SK-N-SH treated with all-trans-retinoic acid at 6 μM for 48 hours (cell line): ENCODE results near the gene RNF138.

Experiments
- ATAC-seq: fragments of 200-7000 bp; cut with Tn5 transposase; 3 replicates; pipeline ENCODE4 v1.9.1; 2020; ENCODE audit warnings: mild to moderate bottlenecking, moderate library complexity
- ARNTL ChIP-seq: fragments of 450-650 bp; formaldehyde crosslinking; IDR thresholded peaks from 2 replicates; pipeline ENCODE4 v1.5.0; 2020; ENCODE audit warnings: low read depth, mild to moderate bottlenecking, moderate library complexity, borderline replicate concordance
- BACH2 ChIP-seq: fragments of 250-450 bp; sonication (Bioruptor Pico); IDR thresholded peaks from 2 replicates; pipeline ENCODE4 v1.9.0; 2021; ENCODE audit warnings: mild to moderate bottlenecking, borderline replicate concordance
- CREB5 ChIP-seq: fragments of 250-450 bp; sonication (Bioruptor Pico); IDR thresholded peaks from 2 replicates; pipeline ENCODE4 v1.5.1; 2020; ENCODE audit warnings: low read depth, mild to moderate bottlenecking, moderate library complexity
- CSDC2 ChIP-seq: fragments of 250-450 bp; sonication (Bioruptor Pico); IDR thresholded peaks from 2 replicates; pipeline ENCODE4 v1.5.0; 2020; ENCODE audit warnings: mild to moderate bottlenecking, moderate library complexity
- CSRNP3 ChIP-seq: fragments of 250-450 bp; sonication (Bioruptor Pico); IDR thresholded peaks from 2 replicates; pipeline ENCODE4 v1.5.1; 2021; ENCODE audit warnings: mild to moderate bottlenecking, moderate library complexity
- ESRRG ChIP-seq: fragments of 250-450 bp; sonication (Bioruptor Pico); IDR thresholded peaks from 2 replicates; pipeline ENCODE4 v1.6.1; 2021; ENCODE audit warnings: mild to moderate bottlenecking
- GLIS3 ChIP-seq: fragments of 250-450 bp; sonication (Bioruptor Pico); IDR thresholded peaks from 2 replicates; pipeline ENCODE4 v1.5.0; 2020; ENCODE audit warnings: mild to moderate bottlenecking, moderate library complexity
- ISL1 ChIP-seq: fragments of 250-450 bp; sonication (Bioruptor Pico); IDR thresholded peaks from 2 replicates; pipeline ENCODE4 v2.1.2; 2022; ENCODE audit warnings: mild to moderate bottlenecking, moderate library complexity
- PATZ1 ChIP-seq: fragments of 250-450 bp; sonication (Bioruptor Pico); IDR thresholded peaks from 2 replicates; pipeline ENCODE4 v1.8.0; 2020; ENCODE audit warnings: mild to moderate bottlenecking, moderate library complexity, borderline replicate concordance
- PPARA ChIP-seq: fragments of 250-450 bp; sonication (Bioruptor Pico); IDR thresholded peaks from 2 replicates; pipeline ENCODE4 v1.5.0; 2020; ENCODE audit warnings: mild to moderate bottlenecking, borderline replicate concordance
- RARB ChIP-seq: fragments of 250-450 bp; sonication (Bioruptor Pico); IDR thresholded peaks from 2 replicates; pipeline ENCODE4 v1.8.0; 2021; ENCODE audit warnings: mild to moderate bottlenecking, moderate library complexity
- SNAI2 ChIP-seq: fragments of 250-450 bp; sonication (Bioruptor Pico); IDR thresholded peaks from 2 replicates; pipeline ENCODE4 v1.5.0; 2020; ENCODE audit warnings: mild to moderate bottlenecking, moderate library complexity
- TCF4 ChIP-seq: fragments of 250-450 bp; sonication (Bioruptor Pico); IDR thresholded peaks from 2 replicates; pipeline ENCODE4 v1.8.0; 2021; ENCODE audit warnings: mild to moderate bottlenecking, moderate library complexity, borderline replicate concordance
- TOX ChIP-seq: fragments of 250-450 bp; sonication (Bioruptor Pico); IDR thresholded peaks from 2 replicates; pipeline ENCODE4 v1.8.0; 2021; ENCODE audit warnings: mild to moderate bottlenecking, moderate library complexity, borderline replicate concordance
- TSHZ2 ChIP-seq: fragments of 250-450 bp; sonication (Bioruptor Pico); IDR thresholded peaks from 2 replicates; pipeline ENCODE4 v1.5.0; 2020; ENCODE audit warnings: mild to moderate bottlenecking, moderate library complexity
- ZC3H10 ChIP-seq: fragments of 250-450 bp; sonication (Bioruptor Pico); IDR thresholded peaks from 2 replicates; pipeline ENCODE4 v1.5.1; 2021; ENCODE audit warnings: mild to moderate bottlenecking, moderate library complexity
- ZFP3 ChIP-seq: fragments of 250-450 bp; sonication (Bioruptor Pico); IDR thresholded peaks from 2 replicates; pipeline ENCODE4 v1.5.0; 2020; ENCODE audit warnings: mild to moderate bottlenecking, moderate library complexity
- ZFP30 ChIP-seq: fragments of 450-650 bp; formaldehyde crosslinking; IDR thresholded peaks from 2 replicates; pipeline ENCODE4 v1.5.0; 2022; ENCODE audit warnings: mild to moderate bottlenecking, moderate library complexity
- ZNF70 ChIP-seq: fragments of 450-650 bp; formaldehyde crosslinking; IDR thresholded peaks from 2 replicates; pipeline ENCODE4 v1.5.0; 2020; ENCODE audit warnings: mild to moderate bottlenecking, moderate library complexity
- ZNF8 ChIP-seq: fragments of 450-650 bp; formaldehyde crosslinking; IDR thresholded peaks from 2 replicates; pipeline ENCODE4 v1.5.0; 2020; ENCODE audit warnings: mild to moderate bottlenecking, moderate library complexity

Gene RNF138

GRCh38 chr18:32074206-32074605 is 17.5 kb upstream of the RNF138 start:
- no peak for ATAC-seq
- TF ChIP-seq PATZ1 (CRISPR knock-in tag) (no peak), ZNF70 (CRISPR knock-in tag) (no peak), ZFP30 (CRISPR knock-in tag) (no peak), ZFP3 (CRISPR knock-in tag) (no peak), ARNTL (CRISPR knock-in tag) (no peak), CREB5 (CRISPR knock-in tag) (no peak), SNAI2 (CRISPR knock-in tag) (no peak), CSRNP3 (CRISPR knock-in tag) (no peak), RARB (no peak), GLIS3 (no peak), ISL1 (CRISPR knock-in tag) (no peak)

GRCh38 chr18:32078845-32079244 is 12.8 kb upstream of the RNF138 start:
- ATAC-seq, result no peak
- no peak for TF ChIP-seq ZNF70 (CRISPR knock-in tag)
- TF ChIP-seq ZFP30 (CRISPR knock-in tag), result no peak
- TF ChIP-seq CREB5 (CRISPR knock-in tag), result no peak
- TF ChIP-seq TSHZ2, result no peak
- TF ChIP-seq CSDC2, result no peak
- TF ChIP-seq GLIS3, result no peak
- TF ChIP-seq ESRRG (CRISPR knock-in tag), result no peak
- no peak for TF ChIP-seq ISL1 (CRISPR knock-in tag)
- TF ChIP-seq ZFP3 (CRISPR knock-in tag), result no peak
- no peak for TF ChIP-seq RARB
- TF ChIP-seq ZNF8, result no peak

GRCh38 chr18:32081881-32082280 is 9.8 kb upstream of the RNF138 start:
- ATAC-seq, result no peak
- no peak for TF ChIP-seq BACH2 (CRISPR knock-in tag)
- no peak for TF ChIP-seq SNAI2 (CRISPR knock-in tag)
- no peak for TF ChIP-seq ZC3H10 (CRISPR knock-in tag)
- no peak for TF ChIP-seq CSRNP3 (CRISPR knock-in tag)
- TF ChIP-seq GLIS3, result no peak
- no peak for TF ChIP-seq CSDC2
- no peak for TF ChIP-seq ARNTL (CRISPR knock-in tag)

GRCh38 chr18:32083781-32084180 is 7.9 kb upstream of the RNF138 start:
- ATAC-seq, result no peak
- TF ChIP-seq CSRNP3 (CRISPR knock-in tag) (no peak), BACH2 (CRISPR knock-in tag) (no peak), ZFP30 (CRISPR knock-in tag) (no peak), TSHZ2 (no peak), SNAI2 (CRISPR knock-in tag) (no peak), TCF4 (CRISPR knock-in tag) (no peak), ZNF70 (CRISPR knock-in tag) (no peak), TOX (CRISPR knock-in tag) (no peak), PPARA (CRISPR knock-in tag) (no peak), ZNF8 (no peak), GLIS3 (no peak), CSDC2 (no peak)
